Forelimb muscle (tissue), 1 donor: ENCODE results near the gene EXT2. TPM values are rescaled to one million over a fixed set of nuclear protein-coding genes. Genes with fewer than 3 reads are reported as not detected.

Experiments used
- polyA plus RNA-seq: library from polyadenylated mRNA; unstranded; fragments of 120-200 nt; gene quantifications from one replicate; pipeline ENCODE4 v1.2.1, GENCODE V29; 2013; ENCODE audit not compliant: insufficient read length

EXT2 gene
- polyA plus RNA-seq, 1 donor = 45.8 TPM

Other genes with a start within 250 kb of the EXT2 start
- gene ALKBH3, start 214.8 kb upstream of the EXT2 start, polyA plus RNA-seq = 26.2 TPM
- gene C11orf96, start 153.0 kb upstream of the EXT2 start, polyA plus RNA-seq = 24.5 TPM
- not detected for gene ACCSL, start 47.7 kb upstream of the EXT2 start, polyA plus RNA-seq
- 25.5 TPM for gene ACCS, start 29.4 kb upstream of the EXT2 start, polyA plus RNA-seq
- gene ALX4, start 214.5 kb downstream of the EXT2 start, polyA plus RNA-seq = 2.4 TPM